Panc1 (cell line): ENCODE data around the gene ACD. TPM values are rescaled to one million over a fixed set of nuclear protein-coding genes. Genes with fewer than 3 reads are reported as not detected.

Experiments used
- ATAC-seq: fragments of 200-7000 bp; cut with Tn5 transposase; 2 replicates; pipeline ENCODE4 v1.9.1; 2020; ENCODE audit warnings: mild to moderate bottlenecking, moderate library complexity
- BruUV-seq: library from RNA; stranded (reverse); fragments of 400-500 nt; replicated peaks from 2 replicates; lab custom pipeline; 2021; lab: Mats Ljungman, UMichigan
- CTCF ChIA-PET: fragments of 300-600 bp; sonication (Branson Sonifier 250); formaldehyde crosslinking; loops from one replicate; lab custom pipeline; 2022; ENCODE audit warnings: antibody characterized with exemption; lab: Charles Lee
- POLR2A ChIA-PET: fragments of 300-600 bp; sonication (Branson Sonifier 250); formaldehyde crosslinking; loops from one replicate; lab custom pipeline; 2022; ENCODE audit warnings: antibody characterized with exemption; lab: Charles Lee
- DNase-seq: peaks from one replicate; pipeline ENCODE4 v3.0.0-alpha.2; 2010; ENCODE audit warnings: low read depth, low spot score
- H3K27ac ChIP-seq: 2 replicates; pipeline ENCODE4 v1.5.1; 2011; ENCODE audit warnings: mild to moderate bottlenecking, low read length, inconsistent platforms
- H3K27me3 ChIP-seq: fragments of 200-500 bp; sonication (Bioruptor generic); 2 replicates; pipeline ENCODE4 v1.6.0; 2014; ENCODE audit warnings: low read length, inconsistent platforms; ENCODE audit not compliant: control insufficient read depth, insufficient read depth
- H3K36me3 ChIP-seq: fragments of 200-500 bp; sonication (Bioruptor generic); 2 replicates; pipeline ENCODE4 v1.5.1; 2014; ENCODE audit warnings: inconsistent platforms, mild to moderate bottlenecking, low read length, moderate library complexity; ENCODE audit not compliant: control insufficient read depth, insufficient read depth
- H3K4me1 ChIP-seq: 2 replicates; pipeline ENCODE4 v1.5.1; 2011; ENCODE audit warnings: inconsistent platforms, mild to moderate bottlenecking, low read length, moderate library complexity; ENCODE audit not compliant: control insufficient read depth, insufficient read depth
- H3K4me3 ChIP-seq, 2 experiments: 2 replicates each; pipeline ENCODE4 v1.5.1; 2011 to 2012; ENCODE audit warnings: low read depth in 2 of 2, low read length in 2 of 2, mild to moderate bottlenecking in 2 of 2, inconsistent platforms in 1 of 2, moderate library complexity in 1 of 2
- H3K9me3 ChIP-seq: fragments of 200-500 bp; sonication (Bioruptor generic); 2 replicates; pipeline ENCODE4 v1.5.1; 2014; ENCODE audit warnings: low read depth, mild to moderate bottlenecking, inconsistent platforms, low read length, moderate library complexity; ENCODE audit not compliant: control insufficient read depth, insufficient read depth
- POLR2AphosphoS5 ChIP-seq: IDR thresholded peaks from 2 replicates; pipeline ENCODE4 v1.6.1; 2012; ENCODE audit warnings: mild to moderate bottlenecking, low read depth, low read length, moderate library complexity
- REST ChIP-seq, 2 experiments: IDR thresholded peaks; 2 replicates each; pipeline ENCODE4 v1.6.1; 2011 to 2012; ENCODE audit warnings: low read depth in 2 of 2, control low read depth in 1 of 2, low read length in 1 of 2, mild to moderate bottlenecking in 1 of 2, moderate library complexity in 1 of 2; ENCODE audit not compliant: insufficient read depth in 1 of 2
- SIN3A ChIP-seq: IDR thresholded peaks from 2 replicates; pipeline ENCODE4 v1.6.1; 2012; ENCODE audit warnings: low read depth, mild to moderate bottlenecking, low read length, moderate library complexity, borderline replicate concordance; ENCODE audit not compliant: insufficient read depth
- TCF7L2 ChIP-seq: IDR thresholded peaks from 2 replicates; pipeline ENCODE4 v1.6.1; 2011; ENCODE audit warnings: mild to moderate bottlenecking, low read depth, low read length, inconsistent platforms
- in situ Hi-C: cut with HindIII; loops from 2 replicates; pipeline ENCODE4 v1.10.0; 2016; ENCODE audit warnings: low sequenced_read_pairs, low pct_unique_long_range_greater_than_20kb
- intact Hi-C: fragments of 100-400 bp; cut with micrococcal nuclease; formaldehyde crosslinking; loops from one replicate; pipeline ENCODE4 v1.10.0; 2022; ENCODE audit not compliant: unreplicated experiment
- total RNA-seq: library from RNA; stranded (reverse); gene quantifications from one replicate; pipeline ENCODE4 v1.2.1, GENCODE V29; 2021; ENCODE audit not compliant: unreplicated experiment
- TF ChIP-seq, protein P1 (sequence below): fragments of 450-650 bp; IDR thresholded peaks from 2 replicates; pipeline ENCODE4 v1.5.1; 2017; ENCODE audit warnings: mild to moderate bottlenecking

The ACD gene
- total RNA-seq, 1 experiment from 2014 or later = 34.9 TPM

DNA sequence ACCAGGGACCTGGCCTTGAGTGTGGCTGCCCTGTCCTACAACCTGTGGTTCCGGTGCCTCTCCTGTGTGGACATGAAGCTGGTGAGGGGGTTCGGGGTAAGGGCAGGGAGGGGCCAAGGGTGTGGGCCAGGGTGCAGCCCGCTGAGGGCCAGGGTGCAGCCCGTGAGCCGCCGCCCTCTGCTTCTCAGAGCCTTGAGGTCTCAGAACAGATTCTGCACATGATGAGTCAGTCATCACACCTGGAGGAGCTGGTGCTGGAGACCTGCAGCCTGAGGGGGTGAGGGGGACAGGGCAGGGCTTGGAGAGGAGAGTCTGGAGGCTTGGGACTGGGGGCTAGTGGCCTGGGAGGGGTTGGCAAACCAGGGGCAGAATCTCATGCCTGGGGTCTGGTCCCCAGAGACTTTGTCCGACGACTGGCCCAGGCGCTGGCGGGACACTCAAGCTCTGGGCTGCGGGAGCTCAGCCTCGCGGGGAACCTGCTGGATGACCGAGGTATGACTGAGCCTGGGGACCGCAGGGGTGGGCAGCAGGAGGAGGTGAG is 12.9 kb downstream of the ACD start:
- H3K36me3 ChIP-seq = no peaks in the 10 kb centered on the region
- ATAC-seq (no peak), DNase-seq (no peak)
- no peak overlapping the region for H3K4me3 ChIP-seq
- ChIA-PET CTCF (no interaction called here), POLR2A (no interaction called here)
- no peaks in the 10 kb centered on the region for H3K4me1 ChIP-seq
- no peaks in the 10 kb centered on the region for H3K9me3 ChIP-seq
- H3K27me3 ChIP-seq = no peaks in the 10 kb centered on the region
- TF ChIP-seq REST (IDR thresholded peaks at IDR 0.05; ENCODE audit: insufficient read depth in 1 of 2, low read depth in 2 of 2, low read length in 1 of 2) = no peak
- TF ChIP-seq, protein P1, sequence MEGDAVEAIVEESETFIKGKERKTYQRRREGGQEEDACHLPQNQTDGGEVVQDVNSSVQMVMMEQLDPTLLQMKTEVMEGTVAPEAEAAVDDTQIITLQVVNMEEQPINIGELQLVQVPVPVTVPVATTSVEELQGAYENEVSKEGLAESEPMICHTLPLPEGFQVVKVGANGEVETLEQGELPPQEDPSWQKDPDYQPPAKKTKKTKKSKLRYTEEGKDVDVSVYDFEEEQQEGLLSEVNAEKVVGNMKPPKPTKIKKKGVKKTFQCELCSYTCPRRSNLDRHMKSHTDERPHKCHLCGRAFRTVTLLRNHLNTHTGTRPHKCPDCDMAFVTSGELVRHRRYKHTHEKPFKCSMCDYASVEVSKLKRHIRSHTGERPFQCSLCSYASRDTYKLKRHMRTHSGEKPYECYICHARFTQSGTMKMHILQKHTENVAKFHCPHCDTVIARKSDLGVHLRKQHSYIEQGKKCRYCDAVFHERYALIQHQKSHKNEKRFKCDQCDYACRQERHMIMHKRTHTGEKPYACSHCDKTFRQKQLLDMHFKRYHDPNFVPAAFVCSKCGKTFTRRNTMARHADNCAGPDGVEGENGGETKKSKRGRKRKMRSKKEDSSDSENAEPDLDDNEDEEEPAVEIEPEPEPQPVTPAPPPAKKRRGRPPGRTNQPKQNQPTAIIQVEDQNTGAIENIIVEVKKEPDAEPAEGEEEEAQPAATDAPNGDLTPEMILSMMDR = no peak
- TF ChIP-seq TCF7L2 = no peak
- TF ChIP-seq POLR2AphosphoS5 = no peak
- H3K27ac ChIP-seq = no peak overlapping the region
- no TSS peak for BruUV-seq
- intact Hi-C loops = loop anchor here (10.0 kb wide), 1 partner anchor 102 kb away; no protein-coding TSS in a partner anchor
- in situ Hi-C loops = no loop called here

GRCh38 chr16:67645397-67646121 is 14.5 kb downstream of the ACD start:
- ATAC-seq (no peak), DNase-seq (no peak)
- Histone ChIP-seq H3K4me3 (no peak overlapping the region), H3K4me1 (no peaks in the 10 kb centered on the region), H3K27me3 (no peaks in the 10 kb centered on the region), H3K9me3 (no peaks in the 10 kb centered on the region), H3K36me3 (no peaks in the 10 kb centered on the region), H3K27ac (no peak overlapping the region)
- ChIA-PET CTCF (interaction anchor here (0.6 to 0.9 kb wide), 3 partner anchors 24 to 98 kb away, joined by 3 read pairs; no protein-coding TSS in a partner anchor), POLR2A (no interaction called here)
- TF ChIP-seq, protein P1 = no peak
- no peak for TF ChIP-seq SIN3A
- TF ChIP-seq POLR2AphosphoS5 = no peak
- TF ChIP-seq REST (IDR thresholded peaks at IDR 0.05; ENCODE audit: insufficient read depth in 1 of 2, low read depth in 2 of 2, low read length in 1 of 2) = no peak
- no peak for TF ChIP-seq TCF7L2
- in situ Hi-C loops = no loop called here
- intact Hi-C loops = loop anchor here (10.0 kb wide), 1 partner anchor 101 kb away; no protein-coding TSS in a partner anchor
- no TSS peak for BruUV-seq
